MM.1S (cell line): ENCODE results near the gene SPOCK1.

Experiments
- CTCF ChIP-seq: fragments of 300-600 bp; sonication (generic); IDR thresholded peaks from 2 replicates; pipeline ENCODE4 v1.5.1; 2016; ENCODE audit warnings: antibody characterized with exemption, low read length, mixed read lengths
- EZH2 ChIP-seq: fragments of 300-600 bp; sonication (generic); optimal IDR thresholded peaks from 2 replicates; pipeline ENCODE3; 2017; ENCODE audit warnings: low read depth, mild to moderate bottlenecking, antibody characterized with exemption, low read length, mixed read lengths
- EZH2phosphoT487 ChIP-seq: fragments of 300-600 bp; sonication (generic); IDR thresholded peaks from 2 replicates; pipeline ENCODE4 v1.6.1; 2018; ENCODE audit warnings: antibody characterized with exemption, low read length

- TF ChIP-seq CTCF, result no peak
- no peak for TF ChIP-seq EZH2
- TF ChIP-seq EZH2phosphoT487, result no peak
These were observed 198.5 kb downstream of the SPOCK1 start for GRCh38 chr5:137300411-137301240.
